Dendritic cell treated with granulocyte-macrophage colony-stimulating factor and Interleukin-4, amounts not matched to agents 40 ng/mL and 50 ng/mL, for 4 days (primary cell): ENCODE data around the gene GDAP1L1.
"Not testable (repeated sequence)": the region's sequence is repeated elsewhere in the genome, so short reads cannot be mapped to it uniquely, and the experiment has no call there.

Source experiments
- H3K27ac Mint-ChIP-seq: one replicate; pipeline ENCODE4 v1.8.0; 2022; ENCODE audit warnings: mild to moderate bottlenecking, mixed read lengths
- H3K27me3 Mint-ChIP-seq: one replicate; pipeline ENCODE4 v1.8.0; 2022; ENCODE audit warnings: mild to moderate bottlenecking, mixed read lengths
- H3K36me3 Mint-ChIP-seq: one replicate; pipeline ENCODE4 v1.8.0; 2022; ENCODE audit warnings: low read depth, mixed read lengths
- H3K4me1 Mint-ChIP-seq: one replicate; pipeline ENCODE4 v1.8.0; 2022; ENCODE audit warnings: low read depth, mixed read lengths
- H3K4me3 Mint-ChIP-seq: one replicate; pipeline ENCODE4 v1.8.0; 2022; ENCODE audit warnings: mild to moderate bottlenecking, moderate library complexity, mixed read lengths
- H3K9me3 Mint-ChIP-seq: one replicate; pipeline ENCODE4 v1.8.0; 2022; ENCODE audit warnings: mixed read lengths
- intact Hi-C: fragments of 100-400 bp; cut with micrococcal nuclease; formaldehyde crosslinking; loops from one replicate; pipeline ENCODE4 v1.15.0; 2022

GDAP1L1 gene

DNA sequence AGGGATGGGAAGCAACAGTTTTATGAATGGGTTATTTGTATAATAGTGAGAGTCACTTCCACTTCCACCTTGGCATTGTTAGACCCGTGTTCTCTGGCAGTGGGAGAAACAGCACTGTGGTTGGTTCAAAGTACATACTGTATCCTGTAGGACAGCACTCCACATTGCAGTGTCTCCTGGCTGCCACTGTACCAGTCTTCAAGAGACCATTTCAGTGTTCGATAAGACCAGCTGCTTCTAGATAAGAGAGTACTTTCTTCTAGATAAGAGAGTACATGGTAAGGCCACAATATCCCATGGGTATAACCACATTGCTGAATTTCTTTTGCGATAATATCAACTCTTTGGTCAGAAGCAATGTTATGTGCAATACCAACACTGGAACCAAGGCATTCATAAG is 35.1 kb downstream of the GDAP1L1 start:
- H3K4me1 Mint-ChIP-seq: no peaks in the 10 kb centered on the region
- no peaks in the 10 kb centered on the region for H3K9me3 Mint-ChIP-seq
- no peak overlapping the region for H3K4me3 Mint-ChIP-seq
- H3K27ac Mint-ChIP-seq: no peak overlapping the region
- no peaks in the 10 kb centered on the region for H3K27me3 Mint-ChIP-seq
- no peaks in the 10 kb centered on the region for H3K36me3 Mint-ChIP-seq
- intact Hi-C loops: no loop called here

DNA sequence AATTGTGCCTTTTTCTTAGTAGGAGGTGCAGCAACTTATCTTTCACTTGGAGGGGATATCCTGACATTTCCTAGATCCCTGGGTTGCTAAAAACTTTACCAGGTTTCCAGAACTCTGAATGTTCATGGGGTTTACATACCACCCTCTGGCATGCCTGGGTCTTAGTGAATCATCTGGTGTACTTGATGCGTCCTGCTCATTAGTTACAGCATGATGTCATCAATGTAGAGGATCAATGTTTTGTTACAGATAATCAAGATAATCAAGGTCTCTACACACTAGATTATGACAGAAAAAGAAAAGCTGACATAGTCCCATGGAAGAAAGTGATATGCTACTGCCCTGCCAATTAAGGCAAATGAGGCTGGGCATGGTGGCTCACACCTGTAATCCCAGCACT is 36.9 kb downstream of the GDAP1L1 start:
- no peaks in the 10 kb centered on the region for H3K27me3 Mint-ChIP-seq
- H3K36me3 Mint-ChIP-seq: no peaks in the 10 kb centered on the region
- no peaks in the 10 kb centered on the region for H3K4me1 Mint-ChIP-seq
- H3K4me3 Mint-ChIP-seq: no peak overlapping the region
- intact Hi-C loops: no loop called here
- H3K27ac Mint-ChIP-seq: no peak overlapping the region
- no peaks in the 10 kb centered on the region for H3K9me3 Mint-ChIP-seq

DNA sequence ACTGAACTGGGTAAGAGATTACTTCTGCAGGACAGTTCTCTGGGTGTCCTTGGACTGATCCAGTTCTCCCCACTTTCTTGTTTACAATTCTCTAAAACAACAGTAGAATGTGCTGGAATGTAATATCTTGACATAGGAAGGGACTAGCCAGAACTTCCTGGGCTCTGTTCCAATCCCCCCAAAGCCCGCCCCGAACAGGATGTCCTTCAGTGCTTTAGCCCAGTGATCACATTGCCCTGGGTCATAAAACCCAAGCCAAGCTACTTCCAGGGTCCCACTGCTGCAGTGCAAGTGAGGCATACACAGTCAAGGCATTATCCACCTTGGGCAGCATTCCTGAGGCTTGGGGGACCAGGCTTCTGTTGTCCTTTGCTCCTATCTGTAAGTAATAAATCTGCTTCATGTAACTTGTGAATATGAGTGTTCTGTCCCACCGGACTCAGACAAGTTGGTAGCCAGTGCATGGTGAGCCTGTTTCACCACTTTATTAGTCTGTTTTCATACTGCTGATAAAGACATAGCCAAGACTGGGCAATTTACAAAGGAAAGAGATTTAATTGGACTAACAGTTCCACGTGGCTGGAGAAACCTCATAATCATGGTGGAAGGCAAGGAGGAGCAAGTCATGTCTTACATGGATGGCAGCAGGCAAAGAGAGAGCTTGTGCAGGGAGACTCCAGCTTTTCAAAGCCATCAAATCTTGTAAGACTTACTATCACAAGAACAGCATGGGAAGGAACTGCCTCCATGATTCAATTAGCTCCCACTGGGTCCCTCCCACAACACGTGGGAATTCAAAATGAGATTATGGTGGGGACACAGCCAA is 40.4 kb downstream of the GDAP1L1 start:
- H3K9me3 Mint-ChIP-seq: no peaks in the 10 kb centered on the region
- no peak overlapping the region for H3K4me3 Mint-ChIP-seq
- H3K27me3 Mint-ChIP-seq: no peaks in the 10 kb centered on the region
- no peaks in the 10 kb centered on the region for H3K4me1 Mint-ChIP-seq
- no peak overlapping the region for H3K27ac Mint-ChIP-seq
- no peaks in the 10 kb centered on the region for H3K36me3 Mint-ChIP-seq
- intact Hi-C loops: no loop called here

DNA sequence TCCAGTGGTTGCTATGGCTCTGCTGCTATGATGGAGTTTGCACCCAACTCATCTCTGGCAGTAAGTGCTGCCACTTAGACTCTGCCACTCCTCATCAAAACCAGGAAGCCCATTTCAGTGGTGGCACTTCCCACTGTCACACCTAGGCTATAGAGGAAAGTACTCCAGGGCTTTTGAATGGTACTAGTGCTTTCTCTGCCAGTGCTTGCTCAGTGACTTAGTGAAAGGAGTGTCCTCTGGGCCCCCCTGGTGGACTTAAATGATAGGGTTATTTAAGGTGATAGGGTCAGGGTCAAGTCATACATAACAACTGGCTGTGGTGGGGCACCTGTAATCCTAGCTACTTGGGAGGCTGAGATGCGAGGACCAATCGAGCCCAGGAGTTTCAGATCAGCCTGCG is 41.1 kb downstream of the GDAP1L1 start:
- H3K27me3 Mint-ChIP-seq: no peaks in the 10 kb centered on the region
- intact Hi-C loops: no loop called here
- no peak overlapping the region for H3K4me3 Mint-ChIP-seq
- H3K36me3 Mint-ChIP-seq: no peaks in the 10 kb centered on the region
- no peaks in the 10 kb centered on the region for H3K9me3 Mint-ChIP-seq
- no peak overlapping the region for H3K27ac Mint-ChIP-seq
- H3K4me1 Mint-ChIP-seq: no peaks in the 10 kb centered on the region

DNA sequence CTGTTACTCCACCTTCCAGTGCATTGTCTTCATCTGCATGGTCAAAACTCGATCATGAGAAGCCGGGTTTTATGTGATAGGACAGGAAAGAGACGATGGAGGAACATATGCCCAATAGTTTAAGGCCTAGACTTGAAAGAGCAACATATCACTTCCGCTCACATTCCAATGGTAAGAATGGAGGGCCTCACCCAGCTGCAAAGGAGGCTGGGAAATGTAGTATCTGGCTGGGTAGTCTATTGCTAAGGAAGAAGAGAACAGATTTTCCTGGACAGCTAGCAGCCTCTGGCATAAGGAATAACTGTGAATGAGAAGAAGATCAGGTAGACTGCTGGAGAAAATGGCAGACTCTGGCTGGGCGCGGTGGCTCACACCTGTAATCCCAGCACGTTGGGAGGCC is 44.6 kb downstream of the GDAP1L1 start:
- Mint-ChIP-seq H3K27ac (no peak overlapping the region), H3K9me3 (no peaks in the 10 kb centered on the region), H3K27me3 (no peaks in the 10 kb centered on the region), H3K4me3 (no peak overlapping the region), H3K4me1 (no peaks in the 10 kb centered on the region), H3K36me3 (no peaks in the 10 kb centered on the region)
- intact Hi-C loops: no loop called here

DNA sequence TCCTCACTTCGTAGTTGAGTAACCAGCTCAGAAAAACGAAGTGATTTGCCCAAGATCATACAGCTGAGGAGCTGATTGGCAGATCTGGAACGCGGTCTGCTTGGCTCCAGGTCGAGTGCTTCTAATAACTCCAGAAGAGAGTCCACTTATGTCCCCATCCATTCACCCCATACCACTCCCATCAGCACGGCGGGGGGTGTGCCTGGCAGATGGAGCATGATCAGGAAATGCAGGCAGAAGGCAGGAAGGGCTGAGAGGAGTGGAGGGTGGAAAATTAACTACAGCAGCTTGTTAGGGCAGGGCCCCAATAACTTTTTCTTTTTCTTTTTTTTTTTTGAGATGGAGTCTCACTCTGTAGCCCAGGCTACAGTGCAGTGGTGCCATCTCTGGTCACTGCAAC is 48.9 kb downstream of the GDAP1L1 start:
- Mint-ChIP-seq H3K27ac (no peak overlapping the region), H3K27me3 (no peaks in the 10 kb centered on the region), H3K4me3 (no peak overlapping the region), H3K4me1 (no peaks in the 10 kb centered on the region), H3K9me3 (no peaks in the 10 kb centered on the region), H3K36me3 (no peaks in the 10 kb centered on the region)
- intact Hi-C loops: no loop called here

DNA sequence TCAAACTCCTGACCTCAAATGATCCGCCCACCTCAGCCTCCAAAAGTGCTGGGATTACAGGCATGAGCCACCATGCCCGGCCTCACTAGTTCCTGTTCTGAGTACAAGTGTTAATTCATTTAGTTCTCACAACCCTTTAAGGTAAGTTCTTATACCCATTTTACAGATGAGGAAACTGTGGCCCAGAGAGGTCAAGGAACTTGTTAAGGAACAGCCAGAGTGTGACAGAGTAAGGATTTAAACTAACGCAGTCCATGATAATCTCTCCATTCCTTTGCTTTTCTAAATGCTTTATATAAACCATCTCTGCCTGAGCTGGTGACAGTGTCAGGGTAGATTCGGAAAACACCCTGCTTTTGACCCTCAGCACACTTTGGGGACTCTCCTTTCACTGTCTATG is 50.6 kb downstream of the GDAP1L1 start:
- H3K4me3 Mint-ChIP-seq: no peak overlapping the region
- no peaks in the 10 kb centered on the region for H3K36me3 Mint-ChIP-seq
- H3K4me1 Mint-ChIP-seq: no peaks in the 10 kb centered on the region
- H3K27ac Mint-ChIP-seq: no peak overlapping the region
- no peaks in the 10 kb centered on the region for H3K9me3 Mint-ChIP-seq
- intact Hi-C loops: no loop called here
- H3K27me3 Mint-ChIP-seq: no peaks in the 10 kb centered on the region

DNA sequence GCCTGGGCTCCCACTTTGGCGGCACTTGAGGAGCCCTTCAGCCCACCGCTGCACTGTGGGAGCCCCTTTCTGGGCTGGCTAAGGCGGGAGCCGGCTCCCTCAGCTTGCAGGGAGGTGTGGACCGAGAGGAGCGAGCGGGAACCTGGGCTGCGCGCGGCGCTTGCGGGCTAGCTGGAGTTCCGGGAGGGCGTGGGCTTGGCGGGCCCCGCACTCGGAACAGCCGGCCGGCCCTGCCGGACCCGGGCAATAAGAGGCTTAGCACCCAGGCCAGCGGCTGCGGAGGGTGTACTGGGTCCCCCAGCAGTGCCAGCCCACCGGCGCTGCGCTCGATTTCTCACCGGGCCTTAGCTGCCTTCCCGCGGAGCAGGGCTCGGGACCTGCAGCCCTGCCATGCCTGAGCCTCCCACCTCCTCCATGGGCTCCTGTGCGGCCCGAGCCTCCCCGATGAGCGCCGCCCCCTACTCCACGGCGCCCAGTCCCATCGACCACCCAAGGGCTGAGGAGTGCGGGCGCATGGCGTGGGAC is 52.0 kb downstream of the GDAP1L1 start:
- H3K4me1 Mint-ChIP-seq, H3K36me3 Mint-ChIP-seq, H3K9me3 Mint-ChIP-seq, intact Hi-C loops, H3K27me3 Mint-ChIP-seq, H3K4me3 Mint-ChIP-seq, H3K27ac Mint-ChIP-seq: not testable (repeated sequence)

DNA sequence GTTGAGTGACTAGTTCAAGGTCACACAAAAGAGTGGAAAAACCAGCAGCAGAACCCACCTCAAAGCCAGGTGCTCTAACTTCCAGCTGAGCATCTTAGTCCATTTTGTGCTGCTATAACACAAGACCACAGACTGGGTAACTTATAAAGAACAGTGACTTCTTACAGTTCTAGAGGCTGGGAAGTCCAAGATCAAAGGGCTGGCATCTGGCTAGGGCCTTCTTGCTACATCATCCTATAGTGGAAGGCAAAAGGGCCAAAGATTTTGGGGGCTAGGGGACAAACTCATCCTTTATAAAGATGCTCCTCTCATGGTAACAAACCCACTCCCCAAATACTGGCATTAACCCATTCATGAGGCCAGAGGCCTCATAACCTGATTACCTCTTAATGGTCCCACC is 54.2 kb downstream of the GDAP1L1 start:
- no peak overlapping the region for H3K27ac Mint-ChIP-seq
- intact Hi-C loops: no loop called here
- H3K27me3 Mint-ChIP-seq: no peaks in the 10 kb centered on the region
- no peaks in the 10 kb centered on the region for H3K4me1 Mint-ChIP-seq
- H3K4me3 Mint-ChIP-seq: no peak overlapping the region
- no peaks in the 10 kb centered on the region for H3K36me3 Mint-ChIP-seq
- no peaks in the 10 kb centered on the region for H3K9me3 Mint-ChIP-seq

DNA sequence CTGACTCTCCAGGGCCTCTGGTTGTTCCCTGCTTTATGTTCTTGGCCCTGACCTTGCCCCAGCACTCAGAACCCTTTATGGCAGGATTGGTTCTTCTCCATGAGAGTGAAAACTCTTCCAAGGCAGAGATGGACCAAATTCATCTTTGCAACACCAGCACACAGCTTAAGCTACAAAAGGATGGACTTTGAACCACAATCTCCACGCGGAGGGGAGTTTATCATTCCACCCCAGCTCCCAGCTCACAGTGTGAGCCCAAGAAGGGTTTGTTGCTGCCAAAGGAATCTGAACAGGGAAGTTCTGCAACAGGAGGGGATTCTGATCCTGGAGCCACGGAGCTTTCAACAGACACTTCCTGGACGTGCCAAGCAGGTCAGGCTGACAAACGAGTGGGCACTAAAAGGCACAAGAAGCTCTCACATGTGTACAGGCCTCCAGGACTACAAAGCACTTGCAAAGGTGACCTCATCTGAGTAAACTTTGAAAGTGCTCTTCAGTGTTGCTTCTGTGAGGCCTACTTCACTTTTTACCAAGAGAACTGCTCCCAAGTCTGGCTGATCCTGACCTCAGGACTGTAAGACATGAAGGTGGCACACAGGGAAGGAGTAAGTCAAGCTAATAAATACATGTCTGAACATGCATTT is 55.0 kb downstream of the GDAP1L1 start:
- H3K4me3 Mint-ChIP-seq: no peak overlapping the region
- peaks cover 6% of the 10 kb centered on the region for H3K36me3 Mint-ChIP-seq
- H3K4me1 Mint-ChIP-seq: no peaks in the 10 kb centered on the region
- intact Hi-C loops: no loop called here
- no peak overlapping the region for H3K27ac Mint-ChIP-seq
- H3K9me3 Mint-ChIP-seq: no peaks in the 10 kb centered on the region
- H3K27me3 Mint-ChIP-seq: no peaks in the 10 kb centered on the region

DNA sequence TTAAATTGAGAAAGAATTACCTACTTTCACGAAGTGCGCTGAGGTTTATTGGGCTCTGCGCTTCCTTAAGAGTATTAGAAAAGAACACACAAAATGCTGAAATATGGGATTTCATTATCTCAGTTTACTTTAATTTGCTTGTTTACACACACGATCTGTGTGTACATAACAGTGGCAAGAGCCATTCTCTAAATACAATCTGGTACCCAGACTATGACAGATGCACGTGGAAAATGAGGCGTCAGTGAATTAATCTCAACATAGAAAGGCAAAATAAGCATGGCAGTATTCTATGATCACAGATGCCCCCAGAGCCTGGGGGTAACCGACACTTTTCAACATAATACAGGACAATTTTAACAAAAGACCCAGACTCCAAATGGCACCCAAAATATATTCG is 55.6 kb downstream of the GDAP1L1 start:
- no peaks in the 10 kb centered on the region for H3K9me3 Mint-ChIP-seq
- H3K4me1 Mint-ChIP-seq: no peaks in the 10 kb centered on the region
- H3K4me3 Mint-ChIP-seq: no peak overlapping the region
- intact Hi-C loops: no loop called here
- peaks cover 7% of the 10 kb centered on the region for H3K36me3 Mint-ChIP-seq
- no peaks in the 10 kb centered on the region for H3K27me3 Mint-ChIP-seq
- no peak overlapping the region for H3K27ac Mint-ChIP-seq

DNA sequence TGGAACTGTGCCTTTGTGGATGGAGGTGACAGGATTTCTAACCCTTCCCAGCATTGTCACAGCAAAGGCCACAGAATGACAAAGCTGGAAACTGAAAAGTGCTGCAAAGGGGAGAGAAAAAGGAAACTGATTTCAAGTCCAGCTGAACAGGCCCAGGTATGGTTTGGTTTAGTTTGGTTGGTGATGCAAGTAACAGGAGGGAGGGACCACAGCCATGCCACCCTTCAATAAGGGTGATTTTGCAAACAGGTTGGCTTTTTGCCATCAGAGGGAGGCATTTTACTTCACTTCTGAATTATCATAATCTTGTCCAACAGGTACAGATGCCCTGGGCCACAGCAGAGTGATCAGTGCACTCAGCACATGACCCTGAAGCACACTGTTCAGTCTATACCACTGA is 57.3 kb downstream of the GDAP1L1 start:
- Mint-ChIP-seq H3K4me1 (peaks cover under 1% of the 10 kb centered on the region), H3K36me3 (peaks cover 7% of the 10 kb centered on the region), H3K9me3 (no peaks in the 10 kb centered on the region), H3K27me3 (no peaks in the 10 kb centered on the region), H3K27ac (no peak overlapping the region), H3K4me3 (no peak overlapping the region)
- intact Hi-C loops: no loop called here

DNA sequence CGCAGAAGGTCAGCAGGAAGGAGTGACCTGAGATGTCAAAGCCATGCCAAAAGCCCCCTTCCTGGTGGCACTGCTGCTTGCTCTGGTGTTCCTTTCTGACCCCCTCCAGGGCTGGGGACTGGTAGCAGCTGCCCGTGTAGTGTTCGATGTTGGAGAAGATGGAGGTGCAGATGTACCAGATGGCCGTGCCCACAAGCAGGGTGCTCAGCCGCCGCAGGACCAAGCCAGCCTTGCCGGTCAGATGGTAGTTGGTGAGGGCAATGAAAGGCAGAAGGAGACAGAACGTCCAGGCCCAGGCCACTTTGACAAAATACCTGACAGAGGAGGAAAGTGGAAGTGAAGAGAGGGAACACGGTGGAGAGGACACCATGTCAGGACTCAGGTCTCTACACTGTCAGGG is 59.8 kb downstream of the GDAP1L1 start:
- H3K4me3 Mint-ChIP-seq: no peak overlapping the region
- H3K27me3 Mint-ChIP-seq: peaks cover 2% of the 10 kb centered on the region
- peaks cover 19% of the 10 kb centered on the region for H3K36me3 Mint-ChIP-seq
- H3K4me1 Mint-ChIP-seq: peaks cover 19% of the 10 kb centered on the region
- no peaks in the 10 kb centered on the region for H3K9me3 Mint-ChIP-seq
- no peak overlapping the region for H3K27ac Mint-ChIP-seq
- intact Hi-C loops: no loop called here

DNA sequence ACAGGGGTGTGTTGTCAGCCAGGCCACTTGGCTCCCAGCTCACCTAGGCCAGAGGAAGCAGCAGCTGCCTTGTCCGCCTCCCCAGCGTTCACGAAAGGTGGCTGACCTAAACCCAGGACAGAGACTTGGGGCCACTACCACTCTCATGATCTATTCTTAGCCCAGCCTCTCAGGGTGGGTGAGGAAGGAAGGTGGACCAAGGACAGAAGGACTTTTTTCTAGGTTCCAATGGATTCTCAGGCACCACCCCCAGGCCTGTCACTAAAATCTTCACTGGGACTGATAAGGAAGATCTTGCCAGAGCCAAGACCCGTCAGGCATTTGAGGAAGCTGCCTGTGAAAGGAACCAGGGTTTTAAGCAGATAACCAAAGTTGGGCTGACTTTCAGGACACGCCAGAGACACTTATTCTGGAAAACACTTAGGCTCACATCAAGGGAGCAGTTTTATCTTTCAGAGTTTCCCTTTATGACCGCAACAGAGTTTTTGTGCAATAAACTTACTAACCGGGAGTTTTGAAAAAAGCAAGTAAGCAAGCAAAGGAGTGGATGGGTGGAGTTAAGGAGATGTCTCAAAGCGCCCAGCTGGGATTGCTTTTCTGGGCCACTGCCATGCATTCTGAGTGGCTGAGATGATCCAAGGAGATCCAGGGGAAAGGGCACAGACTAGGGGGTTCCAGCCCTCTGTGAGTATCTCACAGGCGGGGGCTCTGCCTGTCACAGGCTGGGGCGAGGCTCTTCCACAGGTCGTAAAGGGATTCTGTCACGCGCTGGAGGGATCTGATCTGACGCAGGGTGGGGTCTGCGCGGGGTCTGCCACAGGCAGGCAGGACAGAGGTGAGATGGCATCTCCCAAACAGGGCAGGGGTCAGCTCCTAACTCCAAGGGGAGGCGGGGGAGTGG is 62.9 kb downstream of the GDAP1L1 start:
- Mint-ChIP-seq H3K36me3 (peaks cover 19% of the 10 kb centered on the region), H3K9me3 (no peaks in the 10 kb centered on the region), H3K4me3 (peak overlapping the region; percentile 84), H3K27ac (peak overlapping the region; percentile 79), H3K27me3 (peaks cover 9% of the 10 kb centered on the region), H3K4me1 (peaks cover 19% of the 10 kb centered on the region)
- intact Hi-C loops: no loop called here
